Ishikawa (cell line): Measurements from ENCODE around the gene GALNT14.

Experiments
- CEBPB ChIP-seq: IDR thresholded peaks from 2 replicates; pipeline ENCODE4 v1.6.1; 2012
- CREB1 ChIP-seq: IDR thresholded peaks from 2 replicates; pipeline ENCODE4 v1.6.1; 2012; ENCODE audit warnings: low read depth
- EGR1 ChIP-seq: IDR thresholded peaks from 2 replicates; pipeline ENCODE4 v1.6.1; 2012
- EP300 ChIP-seq: IDR thresholded peaks from 2 replicates; pipeline ENCODE4 v1.6.1; 2012; ENCODE audit warnings: borderline replicate concordance
- FOXM1 ChIP-seq: IDR thresholded peaks from 2 replicates; pipeline ENCODE4 v1.6.1; 2012; ENCODE audit warnings: low read depth, borderline replicate concordance
- MAX ChIP-seq: IDR thresholded peaks from 2 replicates; pipeline ENCODE4 v1.6.1; 2012
- NFIC ChIP-seq: IDR thresholded peaks from 2 replicates; pipeline ENCODE4 v1.6.1; 2012
- RAD21 ChIP-seq: IDR thresholded peaks from 2 replicates; pipeline ENCODE4 v1.6.1; 2012; ENCODE audit warnings: low read depth
- REST ChIP-seq: IDR thresholded peaks from 2 replicates; pipeline ENCODE4 v1.6.1; 2012; ENCODE audit warnings: low read depth, mild to moderate bottlenecking
- TAF1 ChIP-seq: IDR thresholded peaks from 2 replicates; pipeline ENCODE4 v1.6.1; 2012; ENCODE audit warnings: low read depth, mild to moderate bottlenecking
- TCF12 ChIP-seq: IDR thresholded peaks from 2 replicates; pipeline ENCODE4 v1.6.1; 2012; ENCODE audit warnings: low read depth
- TEAD4 ChIP-seq: IDR thresholded peaks from 2 replicates; pipeline ENCODE4 v1.6.1; 2012
- USF1 ChIP-seq: IDR thresholded peaks from 2 replicates; pipeline ENCODE4 v1.6.1; 2012
- YY1 ChIP-seq: IDR thresholded peaks from 2 replicates; pipeline ENCODE4 v1.6.1; 2012; ENCODE audit warnings: low read depth
- ZBTB7A ChIP-seq: IDR thresholded peaks from 2 replicates; pipeline ENCODE4 v1.6.1; 2012; ENCODE audit warnings: low read depth

Gene GALNT14

GRCh38 chr2:30978044-30978443 is 160.2 kb downstream of the GALNT14 start:
- TF ChIP-seq TEAD4 = no peak
- TF ChIP-seq CREB1 = no peak
- TF ChIP-seq MAX = no peak
- TF ChIP-seq CEBPB = no peak
- TF ChIP-seq YY1 = no peak
- no peak for TF ChIP-seq USF1
- TF ChIP-seq TAF1 = no peak
- TF ChIP-seq FOXM1 = no peak
- TF ChIP-seq ZBTB7A = no peak
- TF ChIP-seq EGR1 = no peak

- TF ChIP-seq TAF1 (no peak), NFIC (no peak), EGR1 (no peak), RAD21 (no peak), USF1 (no peak), ZBTB7A (no peak), TEAD4 (no peak), REST (no peak)
Measured at GRCh38 chr2:30975156-30975555, 163.1 kb downstream of the GALNT14 start.

- TF ChIP-seq YY1 = no peak
- TF ChIP-seq TEAD4 = no peak
- TF ChIP-seq EP300 = no peak
- TF ChIP-seq FOXM1 = no peak
- no peak for TF ChIP-seq RAD21
Measured at GRCh38 chr2:30974554-30974953, 163.7 kb downstream of the GALNT14 start.

GRCh38 chr2:30974092-30974491 is 164.1 kb downstream of the GALNT14 start:
- no peak for TF ChIP-seq MAX
- no peak for TF ChIP-seq YY1
- no peak for TF ChIP-seq REST
- TF ChIP-seq FOXM1 = no peak
- no peak for TF ChIP-seq CEBPB
- no peak for TF ChIP-seq ZBTB7A
- no peak for TF ChIP-seq NFIC
- no peak for TF ChIP-seq TEAD4

GRCh38 chr2:30971231-30972025 is 166.8 kb downstream of the GALNT14 start:
- TF ChIP-seq ZBTB7A (no peak), RAD21 (no peak), NFIC (no peak), CREB1 (no peak), REST (no peak), EP300 (no peak), EGR1 (no peak), FOXM1 (no peak), CEBPB (no peak), YY1 (no peak), TEAD4 (no peak), TCF12 (no peak), MAX (no peak), TAF1 (no peak)
